ENCODE data around the gene FBXO36. TPM values are rescaled to one million over a fixed set of nuclear protein-coding genes. Genes with fewer than 3 reads are reported as not detected.

The FBXO36 gene
- total and polyA plus RNA-seq, 2 of the 13 experiments (the other 11 are each of a cell fraction or from before 2014, with no cell fraction given), result 2.8 TPM

DNA sequence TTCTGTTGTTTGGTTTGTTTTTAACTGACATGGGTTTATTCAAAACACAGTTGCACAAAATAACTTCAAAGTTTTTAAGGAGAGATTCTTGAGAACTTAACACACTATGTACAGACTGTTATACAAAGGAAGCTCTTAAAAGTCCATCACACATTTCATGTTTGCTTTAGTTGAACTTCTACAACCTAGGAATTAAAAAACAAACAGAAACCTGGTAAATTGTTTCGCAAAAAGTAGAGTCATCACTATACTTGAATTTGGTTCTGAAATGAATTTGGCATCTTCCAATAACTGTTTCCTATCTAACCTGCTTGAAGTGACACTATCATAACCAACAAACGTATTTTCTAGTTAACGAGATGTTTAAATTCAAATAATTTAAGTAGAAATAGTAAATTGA, 22.3 kb upstream of the FBXO36 start (continued):
- TF ChIP-seq, protein P1, sequence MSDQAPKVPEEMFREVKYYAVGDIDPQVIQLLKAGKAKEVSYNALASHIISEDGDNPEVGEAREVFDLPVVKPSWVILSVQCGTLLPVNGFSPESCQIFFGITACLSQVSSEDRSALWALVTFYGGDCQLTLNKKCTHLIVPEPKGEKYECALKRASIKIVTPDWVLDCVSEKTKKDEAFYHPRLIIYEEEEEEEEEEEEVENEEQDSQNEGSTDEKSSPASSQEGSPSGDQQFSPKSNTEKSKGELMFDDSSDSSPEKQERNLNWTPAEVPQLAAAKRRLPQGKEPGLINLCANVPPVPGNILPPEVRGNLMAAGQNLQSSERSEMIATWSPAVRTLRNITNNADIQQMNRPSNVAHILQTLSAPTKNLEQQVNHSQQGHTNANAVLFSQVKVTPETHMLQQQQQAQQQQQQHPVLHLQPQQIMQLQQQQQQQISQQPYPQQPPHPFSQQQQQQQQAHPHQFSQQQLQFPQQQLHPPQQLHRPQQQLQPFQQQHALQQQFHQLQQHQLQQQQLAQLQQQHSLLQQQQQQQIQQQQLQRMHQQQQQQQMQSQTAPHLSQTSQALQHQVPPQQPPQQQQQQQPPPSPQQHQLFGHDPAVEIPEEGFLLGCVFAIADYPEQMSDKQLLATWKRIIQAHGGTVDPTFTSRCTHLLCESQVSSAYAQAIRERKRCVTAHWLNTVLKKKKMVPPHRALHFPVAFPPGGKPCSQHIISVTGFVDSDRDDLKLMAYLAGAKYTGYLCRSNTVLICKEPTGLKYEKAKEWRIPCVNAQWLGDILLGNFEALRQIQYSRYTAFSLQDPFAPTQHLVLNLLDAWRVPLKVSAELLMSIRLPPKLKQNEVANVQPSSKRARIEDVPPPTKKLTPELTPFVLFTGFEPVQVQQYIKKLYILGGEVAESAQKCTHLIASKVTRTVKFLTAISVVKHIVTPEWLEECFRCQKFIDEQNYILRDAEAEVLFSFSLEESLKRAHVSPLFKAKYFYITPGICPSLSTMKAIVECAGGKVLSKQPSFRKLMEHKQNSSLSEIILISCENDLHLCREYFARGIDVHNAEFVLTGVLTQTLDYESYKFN (CRISPR knock-in tag; conservative IDR thresholded peaks at IDR 0.05), result peak; percentile 38; the same call in 1 of the 2 replicates
- TF ChIP-seq ZNF672 (CRISPR knock-in tag; IDR thresholded peaks at IDR 0.05), result no peak
- TF ChIP-seq CEBPG (CRISPR knock-in tag; IDR thresholded peaks at IDR 0.05), result peak; percentile 36; the same call in 1 of the 2 replicates
- TF ChIP-seq GTF3A (CRISPR knock-in tag; conservative IDR thresholded peaks at IDR 0.05), result no peak
- TF ChIP-seq ZNF512 (CRISPR knock-in tag; IDR thresholded peaks at IDR 0.05), result no peak
- no peak for TF ChIP-seq ZNF749 (CRISPR knock-in tag; IDR thresholded peaks at IDR 0.05; ENCODE audit: borderline replicate concordance)
- no peak for TF ChIP-seq LBX2 (CRISPR knock-in tag; IDR thresholded peaks at IDR 0.05; ENCODE audit: borderline replicate concordance)
- no peak for TF ChIP-seq HOXA3 (CRISPR knock-in tag; IDR thresholded peaks at IDR 0.05)
- TF ChIP-seq, protein P2, sequence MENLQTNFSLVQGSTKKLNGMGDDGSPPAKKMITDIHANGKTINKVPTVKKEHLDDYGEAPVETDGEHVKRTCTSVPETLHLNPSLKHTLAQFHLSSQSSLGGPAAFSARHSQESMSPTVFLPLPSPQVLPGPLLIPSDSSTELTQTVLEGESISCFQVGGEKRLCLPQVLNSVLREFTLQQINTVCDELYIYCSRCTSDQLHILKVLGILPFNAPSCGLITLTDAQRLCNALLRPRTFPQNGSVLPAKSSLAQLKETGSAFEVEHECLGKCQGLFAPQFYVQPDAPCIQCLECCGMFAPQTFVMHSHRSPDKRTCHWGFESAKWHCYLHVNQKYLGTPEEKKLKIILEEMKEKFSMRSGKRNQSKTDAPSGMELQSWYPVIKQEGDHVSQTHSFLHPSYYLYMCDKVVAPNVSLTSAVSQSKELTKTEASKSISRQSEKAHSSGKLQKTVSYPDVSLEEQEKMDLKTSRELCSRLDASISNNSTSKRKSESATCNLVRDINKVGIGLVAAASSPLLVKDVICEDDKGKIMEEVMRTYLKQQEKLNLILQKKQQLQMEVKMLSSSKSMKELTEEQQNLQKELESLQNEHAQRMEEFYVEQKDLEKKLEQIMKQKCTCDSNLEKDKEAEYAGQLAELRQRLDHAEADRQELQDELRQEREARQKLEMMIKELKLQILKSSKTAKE (CRISPR knock-in tag; IDR thresholded peaks at IDR 0.05; ENCODE audit: borderline replicate concordance), result no peak
- TF ChIP-seq ZNF629 (CRISPR knock-in tag; conservative IDR thresholded peaks at IDR 0.05), result no peak
- no peak for TF ChIP-seq SNRNP70 (IDR thresholded peaks at IDR 0.05; ENCODE audit: low read depth, low read length)
- no peak for TF ChIP-seq LRRFIP1 (CRISPR knock-in tag; conservative IDR thresholded peaks at IDR 0.05)
- 0 out of 2 replicates have a peak, but pooled peaks have one; percentile 6 for TF ChIP-seq HHEX (CRISPR knock-in tag; IDR thresholded peaks at IDR 0.05)
- TF ChIP-seq, protein P3, sequence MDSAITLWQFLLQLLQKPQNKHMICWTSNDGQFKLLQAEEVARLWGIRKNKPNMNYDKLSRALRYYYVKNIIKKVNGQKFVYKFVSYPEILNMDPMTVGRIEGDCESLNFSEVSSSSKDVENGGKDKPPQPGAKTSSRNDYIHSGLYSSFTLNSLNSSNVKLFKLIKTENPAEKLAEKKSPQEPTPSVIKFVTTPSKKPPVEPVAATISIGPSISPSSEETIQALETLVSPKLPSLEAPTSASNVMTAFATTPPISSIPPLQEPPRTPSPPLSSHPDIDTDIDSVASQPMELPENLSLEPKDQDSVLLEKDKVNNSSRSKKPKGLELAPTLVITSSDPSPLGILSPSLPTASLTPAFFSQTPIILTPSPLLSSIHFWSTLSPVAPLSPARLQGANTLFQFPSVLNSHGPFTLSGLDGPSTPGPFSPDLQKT (CRISPR knock-in tag; IDR thresholded peaks at IDR 0.05; ENCODE audit: borderline replicate concordance), result no peak
- peak; percentile 55; the same call in 1 of the 2 replicates for TF ChIP-seq FOXJ3 (CRISPR knock-in tag; IDR thresholded peaks at IDR 0.05; ENCODE audit: borderline replicate concordance)
- TF ChIP-seq ZNF496 (CRISPR knock-in tag; IDR thresholded peaks at IDR 0.05; ENCODE audit: insufficient replicate concordance), result no peak
- TF ChIP-seq ISX (CRISPR knock-in tag; conservative IDR thresholded peaks at IDR 0.05), result no peak

Measured in HepG2 (cell line).